Karpas-422 (cell line): Measurements from ENCODE around the gene IRF4. TPM values are rescaled to one million over a fixed set of nuclear protein-coding genes. Genes with fewer than 3 reads are reported as not detected.

Experiments used
- DNase-seq: peaks from one replicate; pipeline ENCODE4 v3.0.0-alpha.2; 2015
- H2AFZ ChIP-seq: fragments of 200-600 bp; sonication (generic); 2 replicates; pipeline ENCODE4 v1.6.1; 2014; ENCODE audit warnings: antibody characterized with exemption, low read length, mixed read lengths
- H3K27ac ChIP-seq: fragments of 200-600 bp; sonication (generic); 2 replicates; pipeline ENCODE4 v1.5.1; 2014; ENCODE audit warnings: mild to moderate bottlenecking, low read length, moderate library complexity
- H3K27me3 ChIP-seq: fragments of 200-600 bp; sonication (generic); 2 replicates; pipeline ENCODE4 v1.6.1; 2014; ENCODE audit warnings: low read length, mixed read lengths
- H3K36me3 ChIP-seq: fragments of 200-600 bp; sonication (generic); 2 replicates; pipeline ENCODE4 v1.6.1; 2014; ENCODE audit warnings: low read length, mixed read lengths; ENCODE audit not compliant: insufficient read depth
- H3K4me1 ChIP-seq: fragments of 200-600 bp; sonication (generic); 2 replicates; pipeline ENCODE4 v1.6.1; 2014; ENCODE audit warnings: mild to moderate bottlenecking, low read length, mixed read lengths
- H3K4me2 ChIP-seq: fragments of 200-600 bp; sonication (generic); 2 replicates; pipeline ENCODE4 v1.6.1; 2014; ENCODE audit warnings: low read length, low read depth, mild to moderate bottlenecking; ENCODE audit not compliant: poor library complexity, severe bottlenecking
- H3K4me3 ChIP-seq: fragments of 200-600 bp; sonication (generic); 2 replicates; pipeline ENCODE4 v1.5.1; 2014; ENCODE audit warnings: mild to moderate bottlenecking, antibody characterized with exemption, low read length, mixed read lengths
- H3K79me2 ChIP-seq: fragments of 200-600 bp; sonication (generic); 2 replicates; pipeline ENCODE4 v1.6.1; 2014; ENCODE audit warnings: mild to moderate bottlenecking, low read length, mixed read lengths
- H3K9ac ChIP-seq: fragments of 200-600 bp; sonication (generic); 2 replicates; pipeline ENCODE4 v1.6.0; 2014; ENCODE audit warnings: low read length
- H3K9me2 ChIP-seq: fragments of 200-600 bp; sonication (generic), shearing (Covaris generic); replicated peaks from 2 replicates; pipeline ENCODE4 v1.6.0; 2014; ENCODE audit warnings: mild to moderate bottlenecking, low read length, moderate library complexity; ENCODE audit not compliant: insufficient read depth
- H3K9me3 ChIP-seq: fragments of 300-700, 200-600 bp; sonication (generic); 2 replicates; pipeline ENCODE4 v1.6.1; 2014; ENCODE audit warnings: low read length, mixed read lengths
- H4K20me1 ChIP-seq: fragments of 200-600 bp; sonication (generic); 2 replicates; pipeline ENCODE4 v1.6.1; 2014; ENCODE audit warnings: mild to moderate bottlenecking, antibody characterized with exemption, low read length, low read depth; ENCODE audit not compliant: insufficient read depth
- total RNA-seq: library from RNA; depleted of rRNA; stranded (reverse); fragments of >200 nt; shearing (Covaris generic); gene quantifications from 2 replicates; pipeline ENCODE4 v1.2.3, GENCODE V29; 2014; ENCODE audit warnings: low replicate concordance

IRF4 gene
- total RNA-seq, 1 experiment from 2014 or later: not detected

DNA sequence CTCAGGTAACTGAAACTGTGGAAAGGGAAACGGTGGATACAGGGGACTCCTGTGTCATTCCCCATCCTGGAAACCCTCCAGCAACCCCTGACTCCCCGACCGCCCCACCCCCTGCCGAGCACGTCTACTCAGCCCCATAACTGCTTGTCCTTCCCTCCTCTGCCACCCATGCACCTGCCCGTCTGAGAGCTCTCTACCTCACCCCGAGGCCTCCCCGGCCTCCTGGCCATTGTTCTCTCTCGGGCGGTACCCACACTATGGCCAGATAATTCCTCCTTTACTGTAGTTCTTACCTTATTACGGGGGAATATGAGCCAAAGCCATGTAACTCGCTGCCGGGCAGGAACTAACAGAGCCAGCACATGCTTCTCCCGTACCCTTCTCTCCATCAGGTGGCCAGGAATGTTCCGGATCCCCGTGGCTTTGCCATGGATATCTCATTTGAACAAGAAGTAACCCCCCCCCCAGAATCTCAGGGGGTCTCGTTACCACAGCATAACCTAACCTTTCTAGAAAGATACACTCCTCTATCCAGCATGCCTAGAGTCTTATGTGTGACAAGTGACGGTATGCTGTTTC is 4.8 kb upstream of the IRF4 start:
- Histone ChIP-seq H3K79me2 (no peaks in the 10 kb centered on the region), H4K20me1 (no peaks in the 10 kb centered on the region; the same call in 1 of the 2 replicates), H3K9ac (no peak overlapping the region), H3K4me1 (no peaks in the 10 kb centered on the region), H3K9me2 (no peaks in the 10 kb centered on the region), H3K4me3 (no peak overlapping the region), H3K4me2 (no peak overlapping the region), H2AFZ (no peak overlapping the region), H3K27ac (no peak overlapping the region), H3K9me3 (no peaks in the 10 kb centered on the region), H3K27me3 (no peaks in the 10 kb centered on the region), H3K36me3 (no peaks in the 10 kb centered on the region)
- no peak for DNase-seq

GRCh38 chr6:387293-387741 is 4.2 kb upstream of the IRF4 start:
- Histone ChIP-seq H3K36me3 (no peaks in the 10 kb centered on the region), H3K9me2 (no peaks in the 10 kb centered on the region), H3K4me3 (no peak overlapping the region), H3K4me1 (no peaks in the 10 kb centered on the region), H3K79me2 (no peaks in the 10 kb centered on the region), H4K20me1 (no peaks in the 10 kb centered on the region; the same call in 1 of the 2 replicates), H3K9me3 (no peaks in the 10 kb centered on the region), H3K27ac (no peak overlapping the region), H3K27me3 (no peaks in the 10 kb centered on the region), H3K4me2 (no peak overlapping the region), H3K9ac (no peak overlapping the region), H2AFZ (no peak overlapping the region)
- no peak for DNase-seq

GRCh38 chr6:388202-388903 is 3.2 kb upstream of the IRF4 start:
- no peak for DNase-seq
- Histone ChIP-seq H2AFZ (no peak overlapping the region), H3K4me2 (no peak overlapping the region), H3K27me3 (no peaks in the 10 kb centered on the region), H3K9me2 (no peaks in the 10 kb centered on the region), H3K9ac (no peak overlapping the region), H4K20me1 (no peaks in the 10 kb centered on the region), H3K4me1 (no peaks in the 10 kb centered on the region), H3K27ac (no peak overlapping the region), H3K4me3 (no peak overlapping the region), H3K36me3 (no peaks in the 10 kb centered on the region), H3K9me3 (no peaks in the 10 kb centered on the region), H3K79me2 (no peaks in the 10 kb centered on the region)

DNA sequence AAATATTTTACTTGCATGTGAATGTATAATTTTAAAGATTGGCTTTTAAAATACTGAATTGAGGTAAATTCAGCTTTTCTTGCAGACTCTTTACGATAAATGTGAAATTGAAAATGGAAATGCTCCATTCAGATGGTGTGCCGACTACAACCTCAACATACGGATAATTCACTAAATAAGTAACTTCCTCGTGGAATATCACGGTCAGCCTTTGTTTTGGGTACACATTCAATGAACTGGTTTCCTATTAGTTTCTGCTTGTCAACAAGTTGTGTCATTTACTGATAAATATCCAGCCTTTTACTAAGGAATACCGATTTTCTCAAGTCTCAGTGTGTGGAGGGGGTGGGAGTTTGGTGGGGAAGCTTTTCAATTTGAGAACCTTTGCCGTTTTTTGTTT is 2.4 kb upstream of the IRF4 start:
- no peaks in the 10 kb centered on the region for H4K20me1 ChIP-seq
- no peaks in the 10 kb centered on the region for H3K4me1 ChIP-seq
- H3K79me2 ChIP-seq: no peaks in the 10 kb centered on the region
- no peak overlapping the region for H2AFZ ChIP-seq
- no peak for DNase-seq
- no peaks in the 10 kb centered on the region for H3K36me3 ChIP-seq
- H3K27me3 ChIP-seq: no peaks in the 10 kb centered on the region
- H3K27ac ChIP-seq: no peak overlapping the region
- H3K4me3 ChIP-seq: no peak overlapping the region
- no peaks in the 10 kb centered on the region for H3K9me3 ChIP-seq
- no peak overlapping the region for H3K9ac ChIP-seq
- H3K9me2 ChIP-seq: no peaks in the 10 kb centered on the region
- no peak overlapping the region for H3K4me2 ChIP-seq

DNA sequence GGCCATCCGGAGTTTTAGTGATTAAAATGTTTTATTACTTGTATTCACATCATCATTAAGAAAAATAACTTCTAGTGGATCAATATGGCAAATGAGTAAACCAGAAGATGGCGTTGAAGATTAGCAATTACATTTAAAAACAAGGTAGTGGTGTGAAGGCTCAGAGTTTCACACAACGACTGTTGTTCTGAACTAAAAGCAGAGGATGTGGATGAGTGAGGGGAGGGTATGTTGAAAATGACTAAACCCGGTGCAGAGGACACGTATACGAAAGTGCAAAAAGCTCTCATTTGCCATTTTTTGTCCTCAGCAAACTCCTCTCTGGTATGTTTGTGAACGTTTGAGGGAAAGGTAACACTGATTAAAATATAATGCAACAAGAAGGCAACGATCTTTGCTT is 1.9 kb upstream of the IRF4 start:
- H3K9me2 ChIP-seq: no peaks in the 10 kb centered on the region
- DNase-seq: no peak
- no peaks in the 10 kb centered on the region for H4K20me1 ChIP-seq
- H3K9ac ChIP-seq: no peak overlapping the region
- no peak overlapping the region for H3K27ac ChIP-seq
- no peak overlapping the region for H3K4me3 ChIP-seq
- no peaks in the 10 kb centered on the region for H3K9me3 ChIP-seq
- no peaks in the 10 kb centered on the region for H3K4me1 ChIP-seq
- H2AFZ ChIP-seq: no peak overlapping the region
- no peaks in the 10 kb centered on the region for H3K27me3 ChIP-seq
- no peaks in the 10 kb centered on the region for H3K36me3 ChIP-seq
- no peak overlapping the region for H3K4me2 ChIP-seq
- no peaks in the 10 kb centered on the region for H3K79me2 ChIP-seq

GRCh38 chr6:390914-391558 is 516 bp upstream of the IRF4 start:
- Histone ChIP-seq H3K4me2 (no peak overlapping the region), H3K4me1 (no peaks in the 10 kb centered on the region)

DNA sequence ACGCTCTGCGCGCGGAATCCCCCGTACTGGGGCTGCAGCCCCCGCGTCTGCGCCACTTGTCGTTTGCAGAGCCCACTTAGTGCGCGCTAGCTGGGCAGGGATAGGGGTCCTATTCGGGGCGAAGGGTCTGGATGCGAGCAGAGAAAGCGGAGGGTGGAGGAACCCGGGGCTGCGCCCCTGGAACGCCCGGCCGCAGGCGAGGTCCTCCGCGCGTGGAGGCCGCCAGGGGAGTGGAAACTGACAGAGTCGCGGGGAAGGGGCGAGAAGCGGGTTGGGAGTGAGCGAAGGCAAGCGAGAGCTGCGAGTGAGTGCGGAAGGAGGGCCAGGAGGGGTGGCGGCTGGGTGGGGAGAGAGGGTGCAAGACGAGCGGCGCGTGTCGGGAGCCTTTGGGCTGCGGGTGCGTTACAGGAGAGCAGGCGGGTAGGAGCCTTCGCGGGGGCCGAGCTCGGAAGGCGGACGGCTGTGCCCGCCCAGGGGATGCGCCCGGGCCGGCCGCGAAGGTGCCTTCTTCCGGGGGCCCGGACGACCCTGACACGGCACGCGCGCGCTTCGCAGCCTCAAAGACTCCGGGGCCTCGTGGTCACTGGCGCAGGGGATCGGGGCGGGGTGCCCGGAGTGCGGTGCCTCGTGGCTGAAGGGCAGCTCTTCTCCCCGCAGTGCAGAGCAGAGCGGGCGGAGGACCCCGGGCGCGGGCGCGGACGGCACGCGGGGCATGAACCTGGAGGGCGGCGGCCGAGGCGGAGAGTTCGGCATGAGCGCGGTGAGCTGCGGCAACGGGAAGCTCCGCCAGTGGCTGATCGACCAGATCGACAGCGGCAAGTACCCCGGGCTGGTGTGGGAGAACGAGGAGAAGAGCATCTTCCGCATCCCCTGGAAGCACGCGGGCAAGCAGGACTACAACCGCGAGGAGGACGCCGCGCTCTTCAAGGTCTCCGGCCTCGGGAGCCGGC is 1.2 kb downstream of the IRF4 start:
- Histone ChIP-seq H3K36me3 (no peaks in the 10 kb centered on the region), H3K4me3 (no peak overlapping the region), H3K9me2 (no peaks in the 10 kb centered on the region), H2AFZ (no peak overlapping the region), H3K4me1 (no peaks in the 10 kb centered on the region), H3K9me3 (no peaks in the 10 kb centered on the region), H3K27me3 (no peaks in the 10 kb centered on the region), H3K27ac (no peak overlapping the region), H4K20me1 (no peaks in the 10 kb centered on the region), H3K79me2 (no peaks in the 10 kb centered on the region), H3K9ac (no peak overlapping the region), H3K4me2 (no peak overlapping the region)
- no peak for DNase-seq

More at GRCh38 chr6:390914-391558, 516 bp upstream of the IRF4 start:
- no peak for DNase-seq
- Histone ChIP-seq H3K36me3 (no peaks in the 10 kb centered on the region), H3K9me3 (no peaks in the 10 kb centered on the region), H3K79me2 (no peaks in the 10 kb centered on the region), H2AFZ (no peak overlapping the region), H3K9ac (no peak overlapping the region), H3K27ac (no peak overlapping the region), H3K9me2 (no peaks in the 10 kb centered on the region), H4K20me1 (no peaks in the 10 kb centered on the region), H3K4me3 (no peak overlapping the region), H3K27me3 (no peaks in the 10 kb centered on the region)
